ENCODE results near the gene MTCP1.

The MTCP1 gene, protein sequence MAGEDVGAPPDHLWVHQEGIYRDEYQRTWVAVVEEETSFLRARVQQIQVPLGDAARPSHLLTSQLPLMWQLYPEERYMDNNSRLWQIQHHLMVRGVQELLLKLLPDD

DNA sequence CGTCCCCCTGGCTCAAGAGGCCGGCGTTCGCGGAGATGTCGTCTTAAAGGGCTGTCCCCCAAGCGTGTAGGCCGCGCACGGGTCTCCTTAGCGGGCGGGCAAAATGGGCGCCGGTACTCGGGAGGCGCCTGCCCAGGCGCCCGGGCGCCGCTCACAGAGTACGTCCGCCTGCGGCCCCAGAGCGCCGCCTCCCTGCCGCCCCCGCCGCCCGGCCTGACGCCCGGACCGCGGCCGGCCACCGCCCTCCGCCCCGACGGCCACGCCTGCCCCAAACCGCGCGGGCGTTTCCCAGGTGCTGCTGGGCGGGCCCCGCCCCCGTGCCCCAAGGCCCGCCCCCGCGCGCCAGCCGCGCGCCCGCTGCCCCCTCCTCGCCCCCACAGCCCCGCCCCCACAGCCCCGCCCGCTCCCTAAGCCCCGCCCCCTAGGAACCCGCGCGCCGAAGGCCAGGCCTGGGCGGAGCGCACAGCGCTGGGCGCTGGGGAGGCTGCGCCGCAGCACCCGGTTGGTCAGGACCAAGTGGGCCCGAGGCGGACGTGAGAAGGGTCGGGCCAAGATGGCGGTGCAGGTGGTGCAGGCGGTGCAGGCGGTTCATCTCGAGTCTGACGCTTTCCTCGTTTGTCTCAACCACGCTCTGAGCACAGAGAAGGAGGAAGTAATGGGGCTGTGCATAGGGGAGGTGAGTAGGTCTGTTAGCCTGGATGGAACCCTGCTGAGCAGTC is at the start of gene MTCP1, which contains the start of the genes BRCC3 and CMC4:
Gene MTCP1, minus strand, starts transcription at position 162 of the 719 bp plus-strand sequence. CDS start 5,126 bp downstream, outside the sequence.
Gene BRCC3, plus strand, starts transcription at position 534 of the 719 bp plus-strand sequence. Its CDS starts 20 bp downstream, at position 554.
Gene CMC4, minus strand, starts transcription at position 162 of the 719 bp plus-strand sequence. CDS start 7,113 bp downstream, outside the sequence.
- DNase-seq, result peak; percentile 80

DNA sequence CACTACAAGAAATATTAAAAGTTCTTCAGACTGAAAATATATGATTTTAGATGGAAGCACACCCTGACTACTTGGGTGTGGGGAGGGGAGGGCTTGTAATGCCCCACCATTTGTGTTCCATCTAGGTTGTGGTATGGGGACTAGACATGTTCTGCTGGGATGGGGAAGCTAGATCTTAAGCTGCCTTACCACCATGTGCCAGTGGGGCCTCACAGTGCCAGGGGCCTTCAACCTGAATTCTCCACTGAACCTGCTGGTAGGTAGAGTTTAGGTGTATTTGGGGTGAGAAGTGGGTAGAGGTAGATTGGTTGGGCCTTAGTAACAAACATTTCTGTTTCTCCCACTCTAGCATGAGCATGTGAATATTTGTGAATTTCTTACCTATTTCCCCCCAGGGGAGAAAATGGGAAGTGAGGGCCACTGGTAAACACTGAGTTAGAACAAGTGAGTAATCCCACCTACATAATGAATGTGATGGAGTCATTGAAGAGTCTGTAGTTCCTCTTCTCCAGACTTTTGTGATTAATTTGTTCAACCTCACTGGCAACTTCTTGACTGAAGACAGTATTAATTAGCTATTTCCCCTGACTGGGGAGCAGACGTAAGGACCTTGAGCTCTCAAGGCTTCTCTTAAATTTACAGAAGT is 44.4 kb upstream of the MTCP1 start:
- no peak for DNase-seq

DNA sequence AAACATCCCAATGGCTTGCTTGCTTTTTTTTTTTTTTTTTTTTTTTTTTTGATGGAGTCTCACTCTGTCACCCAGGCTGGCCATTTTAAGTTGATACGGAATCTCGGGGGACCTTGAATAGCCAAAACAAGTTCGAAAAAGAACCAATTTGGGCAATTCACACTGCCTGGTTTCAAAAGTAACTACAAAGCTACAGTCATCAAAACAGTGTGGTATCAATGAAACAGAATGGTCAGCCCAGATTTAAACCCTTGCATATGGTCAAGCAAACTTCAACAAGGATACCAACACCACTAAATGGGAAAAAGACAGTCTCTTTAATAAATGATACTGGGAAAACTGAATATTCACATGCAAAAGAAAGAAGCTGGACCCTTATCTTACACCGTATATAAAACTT is 42.2 kb upstream of the MTCP1 start:
- no peak for DNase-seq

DNA sequence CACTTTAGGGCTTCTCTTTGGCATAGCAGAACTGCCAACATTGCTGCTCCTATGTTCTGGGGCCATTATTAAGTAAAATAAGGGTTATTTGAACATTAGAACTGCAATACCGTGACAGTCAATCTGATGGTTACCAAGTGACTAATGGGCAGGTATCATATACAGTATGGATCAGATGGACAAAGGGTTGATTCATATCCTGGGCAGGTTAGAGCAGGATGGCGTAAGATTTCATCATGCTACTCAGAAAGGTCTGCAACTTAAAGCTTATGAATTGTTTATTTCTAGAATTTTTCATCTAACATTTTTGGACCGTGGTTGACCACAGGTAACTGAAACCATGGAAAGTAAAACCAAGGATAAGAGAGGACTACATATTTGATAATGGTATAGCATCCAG is 41.2 kb upstream of the MTCP1 start:
- no peak for DNase-seq

DNA sequence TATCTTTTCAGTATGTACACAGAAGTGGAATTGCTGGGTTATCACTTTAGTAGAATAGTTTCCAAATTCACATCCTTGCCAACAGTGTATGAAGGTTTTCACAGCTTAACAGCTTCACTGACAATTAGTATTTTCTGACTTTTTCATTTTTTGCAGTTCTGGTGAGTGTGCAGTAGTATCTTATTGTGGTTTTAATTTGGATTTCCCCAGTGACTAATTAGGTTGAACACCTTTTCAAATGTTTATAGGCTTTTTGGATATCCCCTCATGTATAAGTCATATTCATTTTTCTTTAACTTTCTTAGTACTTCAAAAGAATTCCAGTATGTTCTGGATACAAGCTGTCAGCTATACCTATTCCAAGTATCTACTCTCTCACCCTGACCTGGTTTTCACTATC is 37.5 kb upstream of the MTCP1 start:
- DNase-seq, result no peak

DNA sequence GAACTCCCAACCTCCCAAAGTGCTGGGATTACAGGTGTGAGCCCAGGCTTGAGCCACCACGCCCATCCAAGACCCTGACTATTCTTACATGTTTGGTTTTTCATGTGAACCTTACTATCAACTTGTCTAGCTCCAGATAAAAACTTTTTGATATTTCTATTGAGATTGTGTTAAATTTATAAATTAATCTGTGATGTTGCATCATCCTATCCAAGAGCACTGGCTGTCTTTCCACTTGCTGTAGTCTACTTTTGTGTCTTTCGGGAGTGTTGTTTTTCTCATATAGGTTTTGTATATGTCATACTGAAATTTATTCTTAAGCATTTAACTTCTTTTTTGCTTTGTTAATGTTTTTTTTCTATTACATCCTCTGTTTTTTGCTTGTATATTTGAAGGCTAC is 35.0 kb upstream of the MTCP1 start:
- DNase-seq, result no peak

DNA sequence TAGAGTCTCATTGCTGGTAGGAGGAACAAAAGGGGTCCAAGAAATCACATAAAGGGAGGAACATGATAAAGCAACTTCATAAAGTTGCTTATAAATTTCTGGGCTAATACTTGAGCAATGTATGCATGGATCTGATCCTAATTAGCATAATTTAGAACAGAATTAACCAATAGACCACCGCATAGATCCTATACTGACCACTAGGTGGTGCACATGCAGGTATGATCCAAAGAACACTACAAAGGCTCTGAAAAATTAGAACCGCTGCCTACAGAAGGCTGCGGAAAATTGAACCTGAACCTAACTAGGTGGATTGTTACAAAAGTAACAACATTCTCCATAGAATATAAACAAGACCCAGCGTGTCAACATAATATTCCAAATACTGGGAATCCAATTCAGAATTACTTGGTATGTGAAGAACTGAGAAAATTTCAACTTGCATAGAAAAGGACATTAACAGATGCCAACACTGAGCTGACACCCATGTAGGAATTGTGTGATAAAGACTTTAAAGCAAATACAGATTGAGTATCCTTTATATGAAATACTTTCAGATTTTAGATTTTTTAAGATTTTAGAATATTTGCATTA is 23.6 kb upstream of the MTCP1 start:
- DNase-seq, result peak; percentile 12

DNA sequence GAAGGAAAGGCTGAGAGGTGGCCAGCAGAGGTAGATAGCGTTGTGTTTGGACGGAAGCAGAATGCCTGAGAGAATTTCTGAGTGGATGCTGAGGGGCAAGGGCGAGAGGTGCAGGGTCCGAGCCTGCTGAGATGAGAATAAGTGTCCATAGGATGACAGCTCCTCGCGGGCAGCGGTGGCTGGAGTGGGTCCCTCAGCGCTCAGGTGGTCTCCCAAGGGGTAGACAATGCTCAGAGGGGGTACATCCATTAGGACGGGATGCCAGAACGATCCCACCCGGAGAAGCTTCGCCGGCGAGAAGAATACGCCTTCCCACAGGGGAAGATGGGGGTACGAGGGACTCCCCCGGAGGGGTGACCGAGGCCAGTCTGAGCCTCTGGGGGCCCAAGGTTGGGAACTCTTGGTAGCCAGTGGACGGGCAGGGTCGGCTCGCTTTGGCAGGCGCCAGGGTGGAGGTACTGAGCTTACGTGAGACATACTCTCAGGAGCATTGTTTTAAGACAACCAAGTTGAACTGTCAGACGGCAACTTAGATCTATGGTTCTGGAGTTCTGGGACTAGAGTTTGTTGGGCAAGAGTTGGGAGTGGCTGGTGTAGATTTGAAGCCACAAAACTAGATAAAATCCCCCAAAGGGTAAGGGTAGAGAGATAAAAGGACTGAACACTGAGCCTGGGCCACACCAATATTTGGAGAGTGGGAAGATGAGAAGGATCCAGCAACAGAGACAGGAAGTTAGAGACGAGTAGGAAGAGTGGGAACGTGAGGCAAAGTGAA is 16.2 kb upstream of the MTCP1 start:
- DNase-seq, result no peak

DNA sequence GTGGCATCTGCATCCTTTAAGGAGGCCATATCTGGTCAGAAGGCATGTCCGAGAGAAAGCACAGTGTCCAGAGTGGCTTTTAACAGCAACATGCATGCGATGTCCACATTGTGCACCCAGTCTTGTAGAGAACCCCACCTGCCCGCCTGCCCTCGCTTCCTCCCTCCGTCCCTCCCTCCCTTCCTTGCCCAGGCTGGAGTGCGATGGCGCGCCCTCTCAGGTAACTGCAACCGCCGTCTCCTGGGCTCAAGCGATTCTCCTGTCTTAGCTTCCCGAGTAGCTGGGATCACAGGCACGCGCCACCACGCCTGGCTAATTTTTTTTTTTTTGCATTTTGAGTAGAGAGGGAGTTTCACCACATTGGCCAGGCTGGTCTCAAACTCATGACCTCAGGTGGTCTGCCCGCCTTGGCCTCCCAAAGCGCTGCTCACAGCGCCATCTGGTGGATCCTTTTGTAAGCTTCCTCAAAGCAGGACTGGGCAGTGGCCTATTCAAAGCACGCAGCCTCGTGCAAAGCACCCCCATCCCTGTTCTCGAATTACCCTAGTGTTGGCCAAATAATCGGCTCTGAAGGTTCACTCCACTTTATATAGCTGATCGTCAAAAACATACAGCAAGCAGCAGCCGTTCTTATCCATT is 15.4 kb upstream of the MTCP1 start:
- DNase-seq, result peak; percentile 31

DNA sequence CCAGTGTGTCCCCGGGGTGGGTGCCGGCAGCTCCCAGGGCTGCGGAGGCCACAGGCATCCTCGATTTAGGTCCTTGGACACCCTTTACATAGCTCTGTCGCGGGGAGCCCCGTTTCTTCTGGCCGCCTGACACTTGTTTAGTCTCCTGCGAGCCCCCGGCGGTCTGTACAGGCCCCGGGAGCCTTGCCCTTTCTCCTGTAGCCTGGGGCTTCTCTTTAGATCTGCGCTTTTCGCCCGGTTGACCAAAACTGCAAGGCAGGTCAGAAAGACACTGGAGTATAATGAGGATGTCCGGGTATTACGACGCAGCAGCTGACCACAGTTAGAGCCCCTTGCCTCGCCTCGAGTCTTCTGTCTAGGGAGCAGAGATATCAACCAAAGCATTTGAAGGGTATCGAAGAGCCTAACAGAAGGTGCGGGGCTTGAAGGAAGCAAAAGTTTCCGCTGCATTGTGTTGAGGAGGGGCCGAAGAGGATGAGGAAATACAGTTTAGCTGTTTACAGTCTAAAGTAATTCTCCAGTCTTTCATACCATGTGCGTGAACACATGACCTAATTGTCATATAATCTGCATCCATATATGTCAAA is 851 bp upstream of the MTCP1 start:
- DNase-seq, result peak; percentile 8

DNA sequence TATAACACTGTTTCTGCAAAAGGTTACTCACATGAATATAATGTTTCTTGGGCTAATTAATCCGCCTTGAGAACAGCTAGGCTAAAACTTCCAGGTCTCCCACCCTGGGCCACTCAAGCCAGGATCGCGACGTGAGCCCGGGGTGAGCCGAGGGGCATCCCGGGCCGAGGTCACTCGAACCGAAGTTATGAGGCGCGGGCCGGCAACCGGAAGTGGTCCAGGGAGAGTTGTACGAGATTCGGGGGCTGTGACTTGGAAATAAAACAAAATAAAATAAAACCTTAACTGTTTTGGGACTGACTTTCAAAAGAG is 317 bp downstream of the MTCP1 start:
- no peak for DNase-seq

DNA sequence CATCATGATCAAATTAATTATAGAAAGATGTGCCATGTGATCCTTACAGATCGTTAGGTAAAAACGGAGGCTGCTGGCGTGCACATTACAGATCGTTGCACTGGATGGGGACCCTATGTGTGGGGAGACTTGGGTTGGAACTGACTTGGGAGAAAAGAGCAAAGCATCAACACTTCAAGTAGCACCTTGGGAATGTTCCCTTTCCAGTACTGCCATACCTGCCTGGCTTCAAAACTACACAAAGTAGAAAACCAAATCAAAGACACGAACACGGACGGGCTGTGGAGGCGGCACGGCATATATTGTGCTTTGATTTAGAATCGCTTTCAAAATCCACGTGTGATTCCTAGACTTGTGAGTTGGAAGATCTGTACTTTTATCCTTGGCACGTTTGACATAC is 898 bp downstream of the MTCP1 start:
- DNase-seq, result no peak

DNA sequence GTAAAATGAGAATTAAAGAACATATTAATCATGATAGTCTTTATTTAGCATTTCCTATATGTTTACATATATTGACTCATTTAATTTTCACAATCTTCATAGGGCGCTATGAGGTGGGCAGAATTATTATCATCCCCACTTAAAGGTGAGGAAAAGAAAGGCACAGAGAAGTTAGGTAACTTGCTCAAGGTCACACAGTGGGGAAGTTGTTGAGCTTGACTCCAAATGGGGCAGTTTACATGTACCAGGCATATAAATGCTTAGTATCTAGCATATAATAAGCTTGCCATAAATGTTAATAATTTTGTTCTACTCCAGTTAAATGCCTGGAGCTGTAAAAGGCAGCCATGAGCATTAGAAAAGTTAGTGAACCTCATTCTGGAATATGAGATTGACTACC is 1.5 kb downstream of the MTCP1 start:
- no peak for DNase-seq

DNA sequence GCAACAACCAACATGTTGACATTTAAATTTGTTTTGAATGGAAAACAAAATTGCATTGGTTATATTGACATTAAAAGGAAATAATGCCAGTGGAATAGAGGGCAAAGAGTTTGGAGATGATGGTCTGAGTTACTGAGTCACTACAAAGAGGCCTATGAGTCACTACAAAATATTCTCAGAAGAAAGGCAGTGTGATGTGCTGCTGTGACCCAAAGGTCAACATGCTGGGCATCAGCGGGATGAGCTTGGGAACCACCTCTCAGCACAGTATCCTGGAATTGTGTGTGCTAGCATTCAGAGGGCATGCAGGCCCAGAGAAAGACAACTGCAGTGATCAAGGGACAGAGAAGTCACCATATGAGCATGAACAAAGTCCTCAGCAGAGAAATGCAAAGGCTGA is 2.8 kb downstream of the MTCP1 start:
- DNase-seq, result peak; percentile 79

DNA sequence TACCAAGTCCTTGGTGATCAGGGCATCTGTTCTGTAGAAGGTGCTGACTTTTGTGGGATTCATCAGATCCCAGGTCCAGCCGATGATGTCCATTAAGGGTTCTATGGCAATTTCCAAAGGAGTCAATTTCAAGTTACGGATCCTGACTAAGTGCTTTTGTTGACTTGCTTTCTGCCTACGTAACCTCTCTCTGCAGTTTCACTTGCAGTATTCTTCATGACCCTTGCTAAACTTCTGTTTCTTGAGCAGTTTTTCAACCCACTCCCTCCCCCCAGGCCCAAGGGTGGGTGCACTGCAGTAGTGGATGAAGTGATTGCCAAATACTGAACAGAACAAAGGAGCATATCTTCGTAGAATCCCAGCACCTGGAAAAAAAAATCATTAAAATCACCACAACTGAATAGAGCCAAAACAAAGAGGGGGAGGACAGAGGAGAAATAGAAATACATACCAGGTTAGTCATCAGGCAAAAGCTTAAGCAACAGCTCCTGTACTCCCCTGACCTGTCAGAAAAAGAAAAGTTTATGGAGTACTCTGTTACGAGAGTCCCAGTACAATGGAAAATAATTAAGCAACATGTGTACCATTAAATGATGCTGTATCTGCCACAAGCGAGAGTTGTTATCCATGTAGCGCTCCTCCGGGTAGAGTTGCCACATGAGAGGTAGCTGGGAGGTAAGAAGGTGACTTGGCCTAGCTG is 5.8 kb downstream of the MTCP1 start:
- DNase-seq, result peak; percentile 34

DNA sequence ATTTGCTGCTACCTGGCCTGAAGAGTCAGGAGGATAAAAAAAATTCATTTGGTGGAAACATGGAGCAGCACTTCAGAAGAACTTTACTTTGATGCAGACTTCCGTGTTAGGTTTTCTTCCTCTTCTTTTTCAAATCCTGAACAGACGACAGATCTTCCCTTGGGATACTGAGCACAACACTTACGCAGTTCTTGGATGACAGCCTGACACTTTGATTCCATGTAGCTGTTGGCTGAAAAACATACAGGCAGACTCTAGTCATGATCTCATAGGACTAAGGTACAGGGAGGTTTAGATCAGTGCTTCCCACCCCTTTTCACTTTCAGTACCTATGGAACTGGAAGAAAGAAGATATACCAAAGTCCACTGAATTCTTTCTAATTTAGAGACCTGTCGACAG is 9.2 kb downstream of the MTCP1 start:
- DNase-seq, result no peak

DNA sequence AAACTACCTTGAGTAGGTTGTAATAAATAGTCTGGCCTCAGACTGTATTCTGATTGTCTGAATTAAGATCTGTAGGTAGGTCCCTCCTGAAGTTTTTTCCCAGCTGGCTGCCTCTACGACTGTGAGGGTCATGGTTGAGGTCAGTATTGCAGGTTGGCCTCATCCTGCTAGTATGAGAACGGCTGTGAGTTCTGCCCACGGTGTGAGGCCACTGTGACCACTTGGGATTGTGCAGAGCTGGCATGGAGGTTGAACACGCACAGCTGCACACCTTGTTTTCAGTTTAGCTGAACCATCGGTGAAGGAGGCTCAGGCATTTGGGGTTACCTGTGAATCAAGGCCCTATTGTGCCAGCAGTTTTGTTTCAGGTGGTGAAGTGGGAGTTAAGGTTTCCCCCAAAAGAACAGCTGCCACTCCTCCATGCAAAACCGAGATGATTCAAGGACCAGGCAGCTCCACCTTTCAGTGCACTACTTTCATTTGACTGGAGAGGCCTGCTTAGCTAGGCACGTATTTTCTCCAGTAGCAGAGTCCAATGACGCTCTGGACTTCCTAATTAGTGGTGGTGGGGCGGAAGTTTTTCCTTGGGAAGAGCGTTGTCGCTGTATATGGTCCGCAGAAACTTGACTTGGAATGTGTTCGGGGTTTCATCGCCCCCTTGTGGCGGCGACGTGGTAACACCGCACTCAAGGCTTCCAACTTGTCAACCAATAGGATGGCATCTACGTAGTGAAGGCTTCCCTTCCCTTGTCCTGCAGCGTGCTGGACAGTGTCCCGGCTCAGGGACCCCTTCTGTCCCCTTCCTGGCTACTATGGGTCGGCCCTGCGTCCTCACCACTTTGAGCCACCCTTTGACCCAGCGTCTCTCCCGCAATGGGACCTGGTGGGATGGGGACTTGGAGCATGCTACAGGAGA is 13.8 kb downstream of the MTCP1 start:
- DNase-seq, result peak; percentile 68

DNA sequence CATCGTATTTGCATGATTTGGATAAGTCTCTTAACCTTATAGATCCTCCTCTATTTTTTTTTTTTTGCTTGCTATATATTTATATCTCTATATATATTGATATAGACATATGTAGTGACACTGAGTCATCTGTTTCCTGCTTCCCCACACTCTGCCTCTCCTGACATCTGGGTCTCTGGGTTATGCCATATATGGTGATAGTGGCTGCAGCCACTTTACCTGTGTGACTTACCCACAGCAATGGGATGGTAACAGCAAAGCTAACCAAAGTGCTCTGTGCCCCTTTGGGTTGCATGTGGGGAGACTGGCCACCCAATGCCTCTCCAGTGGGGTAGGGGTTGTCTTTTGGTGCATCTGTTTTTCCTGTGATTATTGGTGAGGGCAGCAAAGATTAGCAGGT is 14.5 kb downstream of the MTCP1 start:
- no peak for DNase-seq

DNA sequence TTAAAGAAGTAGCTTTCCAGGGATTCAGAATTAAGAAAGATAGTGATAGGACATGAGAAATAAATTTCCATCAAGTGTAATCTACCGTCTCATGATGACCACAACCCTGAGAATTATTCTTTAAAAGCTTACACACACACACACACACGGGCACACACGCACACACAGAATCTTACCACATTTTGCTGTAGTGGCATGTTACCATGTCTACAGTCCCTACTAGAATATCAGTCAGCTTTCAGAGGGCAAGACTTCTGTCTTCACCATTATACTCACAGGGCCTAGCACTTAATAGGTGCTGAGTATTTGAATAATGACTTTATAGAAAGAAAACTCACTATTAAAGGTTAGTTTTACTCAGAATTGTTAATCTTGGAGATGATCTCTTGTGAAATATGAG is 15.4 kb downstream of the MTCP1 start:
- DNase-seq, result no peak

DNA sequence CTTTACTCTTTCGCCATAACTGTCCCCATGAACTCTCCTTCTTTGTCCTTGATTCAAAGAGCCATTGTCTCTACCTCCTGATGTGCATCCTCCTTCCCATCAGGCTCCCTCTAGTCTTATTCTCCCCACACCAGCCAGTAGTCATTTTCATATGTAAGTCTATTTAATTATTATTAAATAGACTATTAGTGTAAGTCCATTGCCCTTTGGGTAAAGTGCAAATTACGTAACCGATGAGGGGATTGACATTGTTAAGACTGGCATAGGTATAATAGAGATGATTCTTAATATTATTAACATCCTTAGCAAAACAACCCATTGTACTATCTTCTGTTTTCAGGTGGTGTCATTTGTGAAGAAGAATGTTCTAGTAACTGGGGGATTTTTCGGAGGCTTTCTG is 16.7 kb downstream of the MTCP1 start:
- DNase-seq, result no peak

DNA sequence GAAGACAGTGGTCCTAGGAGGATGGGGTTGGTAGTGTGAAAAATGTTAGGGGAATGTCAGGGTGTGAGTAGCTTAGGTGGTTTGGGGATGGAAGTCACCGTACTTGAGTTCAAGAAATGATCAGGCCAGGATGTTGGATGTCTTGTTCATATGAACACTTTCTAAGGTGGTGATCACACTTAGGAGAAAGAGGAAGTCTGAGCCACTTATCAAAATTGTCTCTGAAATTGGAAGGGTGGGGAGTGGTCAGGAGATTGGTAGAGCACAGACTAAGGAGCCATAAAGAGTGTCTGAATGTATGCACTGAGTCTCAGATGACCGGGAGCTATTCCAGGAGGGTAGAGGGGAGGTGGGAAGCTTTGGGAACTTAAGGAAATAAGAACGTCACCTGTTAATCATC is 17.3 kb downstream of the MTCP1 start:
- DNase-seq, result no peak

Data from EL (cell line).